Vagina (tissue), 2 donors: ENCODE data around the gene SNTA1.

Experiments used
- POLR2A ChIP-seq, 2 donors: fragments of 450-650 bp; IDR thresholded peaks; one replicate each; pipeline ENCODE4 v1.6.1; 2017; ENCODE audit warnings: antibody characterized with exemption in 2 of 2, mild to moderate bottlenecking in 2 of 2, moderate library complexity in 2 of 2
- TF ChIP-seq, protein P1 (sequence below), 3 experiments: fragments of 450-650 bp in 2 of 3; fragments of 200-600 bp in 1 of 3; sonication (generic) in 1 of 3; IDR thresholded peaks; one replicate each; pipeline ENCODE4 v1.5.1; 2017 to 2019; ENCODE audit warnings: antibody characterized with exemption in 3 of 3, mild to moderate bottlenecking in 2 of 3, moderate library complexity in 2 of 3

GRCh38 chr20:33444797-33445560 is 1.4 kb upstream of the SNTA1 start:
- TF ChIP-seq, protein P1, sequence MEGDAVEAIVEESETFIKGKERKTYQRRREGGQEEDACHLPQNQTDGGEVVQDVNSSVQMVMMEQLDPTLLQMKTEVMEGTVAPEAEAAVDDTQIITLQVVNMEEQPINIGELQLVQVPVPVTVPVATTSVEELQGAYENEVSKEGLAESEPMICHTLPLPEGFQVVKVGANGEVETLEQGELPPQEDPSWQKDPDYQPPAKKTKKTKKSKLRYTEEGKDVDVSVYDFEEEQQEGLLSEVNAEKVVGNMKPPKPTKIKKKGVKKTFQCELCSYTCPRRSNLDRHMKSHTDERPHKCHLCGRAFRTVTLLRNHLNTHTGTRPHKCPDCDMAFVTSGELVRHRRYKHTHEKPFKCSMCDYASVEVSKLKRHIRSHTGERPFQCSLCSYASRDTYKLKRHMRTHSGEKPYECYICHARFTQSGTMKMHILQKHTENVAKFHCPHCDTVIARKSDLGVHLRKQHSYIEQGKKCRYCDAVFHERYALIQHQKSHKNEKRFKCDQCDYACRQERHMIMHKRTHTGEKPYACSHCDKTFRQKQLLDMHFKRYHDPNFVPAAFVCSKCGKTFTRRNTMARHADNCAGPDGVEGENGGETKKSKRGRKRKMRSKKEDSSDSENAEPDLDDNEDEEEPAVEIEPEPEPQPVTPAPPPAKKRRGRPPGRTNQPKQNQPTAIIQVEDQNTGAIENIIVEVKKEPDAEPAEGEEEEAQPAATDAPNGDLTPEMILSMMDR (IDR thresholded peaks at IDR 0.05): no peak
- no peak for TF ChIP-seq POLR2A (IDR thresholded peaks at IDR 0.05)
